A549 (cell line): ENCODE results near the gene ZNF511. TPM values are rescaled to one million over a fixed set of nuclear protein-coding genes. Genes with fewer than 3 reads are reported as not detected.

Experiments
- ATAC-seq, 2 experiments: fragments of 200-7000 bp in 1 of 2; fragments of >200 bp in 1 of 2; cut with Nextera tagmentation in 1 of 2; cut with Tn5 transposase in 1 of 2; 3 replicates each; pipeline versions ENCODE4 v1.8.0 to v1.9.1; 2018 to 2020; ENCODE audit warnings: mild to moderate bottlenecking in 1 of 2, moderate library complexity in 1 of 2
- CTCF ChIA-PET: fragments of 300-600 bp; sonication (Branson Sonifier 250); formaldehyde crosslinking; extraction: SDS; loops from one replicate; lab custom pipeline; 2021; ENCODE audit warnings: antibody characterized with exemption, inconsistent platforms; lab: Yijun Ruan, JAX
- POLR2A ChIA-PET: fragments of 350-600 bp; formaldehyde crosslinking; extraction: SDS; loops from one replicate; lab custom pipeline; 2021; ENCODE audit warnings: antibody characterized with exemption, inconsistent platforms; lab: Yijun Ruan, JAX
- DNase-seq, 2 experiments: peaks; one replicate each; pipeline versions ENCODE4 v3.0.0 to v3.0.0-alpha.2; 2011 to 2016; ENCODE audit warnings: low read depth in 1 of 2, low spot score in 1 of 2
- FAIRE-seq: peaks from 2 replicates; lab custom pipeline; 2011; peaks lifted over from hg19 to GRCh38; lab: Jason Lieb, UNC
- H3K27ac ChIP-seq, 2 experiments: fragments of >200 bp; sonication (Bioruptor Twin); formaldehyde crosslinking; 3 replicates each; pipeline ENCODE4 v1.5.1; 2016 to 2017
- H3K4me1 ChIP-seq: fragments of >200 bp; sonication (Bioruptor Twin); formaldehyde crosslinking; 3 replicates; pipeline ENCODE4 v1.6.1; 2016
- H3K4me2 ChIP-seq: fragments of >200 bp; sonication (Bioruptor Twin); formaldehyde crosslinking; 3 replicates; pipeline ENCODE4 v1.6.1; 2016
- H3K4me3 ChIP-seq: fragments of >200 bp; sonication (Bioruptor Twin); formaldehyde crosslinking; 3 replicates; pipeline ENCODE4 v1.5.1; 2016
- H3K9me3 ChIP-seq: fragments of >200 bp; sonication (Bioruptor Twin); formaldehyde crosslinking; 3 replicates; pipeline ENCODE4 v1.6.1; 2016
- CTCF ChIP-seq: fragments of >200 bp; sonication (Bioruptor Twin); formaldehyde crosslinking; IDR thresholded peaks from 3 replicates; pipeline ENCODE4 v1.5.1; 2016
- EHMT2 ChIP-seq: fragments of 200-600 bp; sonication (generic); IDR thresholded peaks from 2 replicates; pipeline ENCODE4 v1.6.1; 2016; ENCODE audit warnings: antibody characterized with exemption, low read depth, mild to moderate bottlenecking, moderate library complexity
- FOSL2 ChIP-seq, 2 experiments: fragments of 450-650 bp in 1 of 2; fragments of >200 bp in 1 of 2; sonication (Bioruptor Twin) in 1 of 2; formaldehyde crosslinking; IDR thresholded peaks; 2 replicates each; pipeline versions ENCODE4 v1.5.0 to v1.6.1; 2016 to 2020; ENCODE audit warnings: mild to moderate bottlenecking in 1 of 2, moderate library complexity in 1 of 2
- FOXS1 ChIP-seq: fragments of 250-450 bp; sonication (Bioruptor Pico); IDR thresholded peaks from 2 replicates; pipeline ENCODE4 v1.5.0; 2020; ENCODE audit warnings: mild to moderate bottlenecking, moderate library complexity
- GATA3 ChIP-seq: IDR thresholded peaks from 2 replicates; pipeline ENCODE4 v1.6.1; 2012; ENCODE audit warnings: borderline replicate concordance
- HEYL ChIP-seq: fragments of 250-450 bp; sonication (Bioruptor Pico); IDR thresholded peaks from 2 replicates; pipeline ENCODE4 v1.8.0; 2021; ENCODE audit warnings: mild to moderate bottlenecking, moderate library complexity
- KDM5A ChIP-seq: fragments of 200-600 bp; sonication (generic); IDR thresholded peaks from 2 replicates; pipeline ENCODE4 v1.6.1; 2016; ENCODE audit warnings: antibody characterized with exemption, mild to moderate bottlenecking
- MAFK ChIP-seq: fragments of 450-650 bp; IDR thresholded peaks from 2 replicates; pipeline ENCODE4 v1.6.1; 2014; ENCODE audit not compliant: partially characterized antibody
- MAZ ChIP-seq: fragments of 150-350 bp; IDR thresholded peaks from 2 replicates; pipeline ENCODE4 v1.6.1; 2014; ENCODE audit warnings: antibody characterized with exemption, low read depth, low read length, borderline replicate concordance
- RCOR1 ChIP-seq: fragments of 150-350 bp; IDR thresholded peaks from 2 replicates; pipeline ENCODE4 v1.6.1; 2014; ENCODE audit warnings: antibody characterized with exemption, low read length, low read depth
- REST ChIP-seq: fragments of 200-600 bp; sonication (generic); IDR thresholded peaks from 2 replicates; pipeline ENCODE4 v1.6.1; 2016; ENCODE audit warnings: antibody characterized with exemption, mild to moderate bottlenecking, moderate library complexity
- RNF2 ChIP-seq: fragments of 200-600 bp; sonication (generic); IDR thresholded peaks from 2 replicates; pipeline ENCODE4 v1.6.1; 2016; ENCODE audit warnings: low read depth, mild to moderate bottlenecking, antibody characterized with exemption, moderate library complexity, borderline replicate concordance
- SREBF2 ChIP-seq: fragments of 450-650 bp; IDR thresholded peaks from 2 replicates; pipeline ENCODE4 v1.6.1; 2014; ENCODE audit warnings: mild to moderate bottlenecking, moderate library complexity
- TFCP2L1 ChIP-seq: fragments of 250-450 bp; sonication (Bioruptor Pico); IDR thresholded peaks from 2 replicates; pipeline ENCODE4 v1.5.0; 2021; ENCODE audit warnings: mild to moderate bottlenecking
- ZFP36 ChIP-seq: fragments of 450-650 bp; IDR thresholded peaks from 2 replicates; pipeline ENCODE4 v1.6.1; 2014; ENCODE audit warnings: borderline replicate concordance; ENCODE audit not compliant: partially characterized antibody
- ZNF302 ChIP-seq: fragments of 250-450 bp; sonication (Bioruptor Pico); IDR thresholded peaks from 2 replicates; pipeline ENCODE4 v1.9.0; 2021; ENCODE audit warnings: inconsistent platforms, mild to moderate bottlenecking, moderate library complexity
- ZSCAN20 ChIP-seq: fragments of 250-450 bp; sonication (Bioruptor Pico); IDR thresholded peaks from 2 replicates; pipeline ENCODE4 v1.8.0; 2022; ENCODE audit warnings: mild to moderate bottlenecking, moderate library complexity
- WGBS: methylation state at CpG from one replicate; pipeline ENCODE4 v1.1.6; 2017; ENCODE audit errors: missing lambda C conversion rate; 5-methylcytosine and 5-hydroxymethylcytosine counted together
- polyA plus RNA-seq, 4 experiments: library from polyadenylated mRNA; depleted of rRNA in 3 of 4; stranded (reverse); fragments of >200 nt; fragmentation: RNase III in 1 of 4; extraction: RNeasy Plus Mini Kit Qiagen cat#74134 plus additional on column Dnase treatment in 1 of 4; gene quantifications; 2 replicates in 3 of 4; 3 replicates in 1 of 4; pipeline ENCODE4 v1.2.3, GENCODE V29; 2011 to 2017

Gene ZNF511
- polyA plus RNA-seq, 2 of the 4 experiments (the other 2 are of a cell fraction) = 40.2 to 43.6 TPM

GRCh38 chr10:133280391-133281059 is 28.2 kb upstream of the ZNF511 start:
- ChIA-PET CTCF (interaction anchor here (1.3 kb wide), 1 partner anchor 49 kb away, joined by 4 read pairs; no protein-coding TSS in a partner anchor), POLR2A (interaction anchor here (0.6 kb wide), 1 partner anchor 79 kb away, joined by 3 read pairs; no protein-coding TSS in a partner anchor)
- Histone ChIP-seq H3K4me3 (no peak overlapping the region), H3K4me2 (no peak overlapping the region), H3K9me3 (no peaks in the 10 kb centered on the region), H3K4me1 (peaks cover 4% of the 10 kb centered on the region; the same call in 1 of the 3 replicates), H3K27ac (no peak overlapping the region)
- WGBS = 84% methylated on average over 9 of the region's 10 CpGs
- TF ChIP-seq ZNF302 (CRISPR knock-in tag) (no peak), ZSCAN20 (CRISPR knock-in tag) (no peak)
- FAIRE-seq (no peak), DNase-seq (no peak), ATAC-seq (peak in 1 of 2 experiments; percentile 11; a peak in 2 of 6 replicates)

- ATAC-seq = no peak
- FAIRE-seq = no peak
- DNase-seq = no peak
- Histone ChIP-seq H3K4me3 (no peak overlapping the region), H3K4me2 (no peak overlapping the region), H3K9me3 (no peaks in the 10 kb centered on the region), H3K4me1 (peaks cover 4% of the 10 kb centered on the region; the same call in 1 of the 3 replicates), H3K27ac (no peak overlapping the region)
- 91% methylated on average over 10 of the region's 15 CpGs for WGBS
- TF ChIP-seq ZFP36 = no peak
- TF ChIP-seq HEYL (CRISPR knock-in tag) = no peak
- no peak for TF ChIP-seq RNF2
- no peak for TF ChIP-seq MAFK
- TF ChIP-seq KDM5A = no peak
- TF ChIP-seq TFCP2L1 (CRISPR knock-in tag) = no peak
- no peak for TF ChIP-seq MAZ
- TF ChIP-seq SREBF2 = no peak
- TF ChIP-seq CTCF = no peak
- no peak for TF ChIP-seq GATA3
- TF ChIP-seq FOSL2 (IDR thresholded peaks at IDR 0.05) = no peak
- no peak for TF ChIP-seq FOSL2 (CRISPR knock-in tag; IDR thresholded peaks at IDR 0.05)
- TF ChIP-seq EHMT2 = no peak
- no peak for TF ChIP-seq RCOR1
- TF ChIP-seq ZNF302 (CRISPR knock-in tag) = no peak
- no peak for TF ChIP-seq REST
- TF ChIP-seq FOXS1 (CRISPR knock-in tag) = no peak
- POLR2A ChIA-PET = no interaction called here
- CTCF ChIA-PET = interaction anchor here (1.5 to 2.8 kb wide), 2 partner anchors 9 to 26 kb away, joined by 3 to 10 read pairs; no protein-coding TSS in a partner anchor
These were observed 27.6 kb upstream of the ZNF511 start for GRCh38 chr10:133281084-133281483.
